A549 (cell line): ENCODE results near the gene KCNQ1. TPM values are rescaled to one million over a fixed set of nuclear protein-coding genes. Genes with fewer than 3 reads are reported as not detected.

Experiments used
- ATAC-seq, 2 experiments: fragments of 200-7000 bp in 1 of 2; fragments of >200 bp in 1 of 2; cut with Nextera tagmentation in 1 of 2; cut with Tn5 transposase in 1 of 2; 3 replicates each; pipeline versions ENCODE4 v1.8.0 to v1.9.1; 2018 to 2020; ENCODE audit warnings: mild to moderate bottlenecking in 1 of 2, moderate library complexity in 1 of 2
- CTCF ChIA-PET: fragments of 300-600 bp; sonication (Branson Sonifier 250); formaldehyde crosslinking; extraction: SDS; loops from one replicate; lab custom pipeline; 2021; ENCODE audit warnings: antibody characterized with exemption, inconsistent platforms; lab: Yijun Ruan, JAX
- POLR2A ChIA-PET: fragments of 350-600 bp; formaldehyde crosslinking; extraction: SDS; loops from one replicate; lab custom pipeline; 2021; ENCODE audit warnings: antibody characterized with exemption, inconsistent platforms; lab: Yijun Ruan, JAX
- DNase-seq, 2 experiments: peaks; one replicate each; pipeline versions ENCODE4 v3.0.0 to v3.0.0-alpha.2; 2011 to 2016; ENCODE audit warnings: low read depth in 1 of 2, low spot score in 1 of 2
- FAIRE-seq: peaks from 2 replicates; lab custom pipeline; 2011; peaks lifted over from hg19 to GRCh38; lab: Jason Lieb, UNC
- H3K27ac ChIP-seq, 2 experiments: fragments of >200 bp; sonication (Bioruptor Twin); formaldehyde crosslinking; 3 replicates each; pipeline ENCODE4 v1.5.1; 2016 to 2017
- H3K4me1 ChIP-seq: fragments of >200 bp; sonication (Bioruptor Twin); formaldehyde crosslinking; 3 replicates; pipeline ENCODE4 v1.6.1; 2016
- H3K4me2 ChIP-seq: fragments of >200 bp; sonication (Bioruptor Twin); formaldehyde crosslinking; 3 replicates; pipeline ENCODE4 v1.6.1; 2016
- H3K4me3 ChIP-seq: fragments of >200 bp; sonication (Bioruptor Twin); formaldehyde crosslinking; 3 replicates; pipeline ENCODE4 v1.5.1; 2016
- H3K9me3 ChIP-seq: fragments of >200 bp; sonication (Bioruptor Twin); formaldehyde crosslinking; 3 replicates; pipeline ENCODE4 v1.6.1; 2016
- CHD2 ChIP-seq: fragments of 150-350 bp; IDR thresholded peaks from 2 replicates; pipeline ENCODE4 v1.6.1; 2014; ENCODE audit warnings: low read length; ENCODE audit not compliant: partially characterized antibody
- E2F6 ChIP-seq: IDR thresholded peaks from 2 replicates; pipeline ENCODE4 v1.6.1; 2012; ENCODE audit warnings: low read depth, borderline replicate concordance
- EHMT2 ChIP-seq: fragments of 200-600 bp; sonication (generic); IDR thresholded peaks from 2 replicates; pipeline ENCODE4 v1.6.1; 2016; ENCODE audit warnings: antibody characterized with exemption, low read depth, mild to moderate bottlenecking, moderate library complexity
- ELK1 ChIP-seq: fragments of 150-350 bp; IDR thresholded peaks from 2 replicates; pipeline ENCODE4 v1.6.1; 2014; ENCODE audit warnings: low read depth, mild to moderate bottlenecking, low read length
- EP300 ChIP-seq, 2 experiments: fragments of >200 bp; sonication (Bioruptor Twin); formaldehyde crosslinking; IDR thresholded peaks; 2 replicates in 1 of 2; 3 replicates in 1 of 2; pipeline ENCODE4 v1.6.1; 2016 to 2017
- HDAC2 ChIP-seq: fragments of 200-600 bp; sonication (generic); IDR thresholded peaks from 2 replicates; pipeline ENCODE4 v1.6.1; 2016
- HES2 ChIP-seq: fragments of >200 bp; sonication (Bioruptor Twin); formaldehyde crosslinking; IDR thresholded peaks from 2 replicates; pipeline ENCODE4 v1.6.1; 2016
- HMGXB4 ChIP-seq: fragments of 250-450 bp; sonication (Bioruptor Pico); IDR thresholded peaks from 2 replicates; pipeline ENCODE4 v1.5.0; 2021; ENCODE audit warnings: mild to moderate bottlenecking, moderate library complexity, borderline replicate concordance
- MAFK ChIP-seq: fragments of 450-650 bp; IDR thresholded peaks from 2 replicates; pipeline ENCODE4 v1.6.1; 2014; ENCODE audit not compliant: partially characterized antibody
- MAZ ChIP-seq: fragments of 150-350 bp; IDR thresholded peaks from 2 replicates; pipeline ENCODE4 v1.6.1; 2014; ENCODE audit warnings: antibody characterized with exemption, low read depth, low read length, borderline replicate concordance
- MYC ChIP-seq: IDR thresholded peaks from 2 replicates; pipeline ENCODE4 v1.6.1; 2012; ENCODE audit warnings: mild to moderate bottlenecking, inconsistent platforms, low read length, improper control_type of control experiment, borderline replicate concordance
- PBX3 ChIP-seq: IDR thresholded peaks from 2 replicates; pipeline ENCODE4 v1.6.1; 2012
- PHF8 ChIP-seq: fragments of 200-600 bp; sonication (generic); IDR thresholded peaks from 2 replicates; pipeline ENCODE4 v1.6.1; 2016; ENCODE audit warnings: low read depth, mild to moderate bottlenecking, antibody characterized with exemption, moderate library complexity, borderline replicate concordance
- POLR2A ChIP-seq: IDR thresholded peaks from 2 replicates; pipeline ENCODE4 v1.6.1; 2012; ENCODE audit warnings: mild to moderate bottlenecking, low read length
- RCOR1 ChIP-seq: fragments of 150-350 bp; IDR thresholded peaks from 2 replicates; pipeline ENCODE4 v1.6.1; 2014; ENCODE audit warnings: antibody characterized with exemption, low read length, low read depth
- REST ChIP-seq: fragments of 200-600 bp; sonication (generic); IDR thresholded peaks from 2 replicates; pipeline ENCODE4 v1.6.1; 2016; ENCODE audit warnings: antibody characterized with exemption, mild to moderate bottlenecking, moderate library complexity
- RFX5 ChIP-seq: fragments of 450-650 bp; IDR thresholded peaks from 2 replicates; pipeline ENCODE4 v1.7.1; 2014; ENCODE audit warnings: antibody characterized with exemption, mild to moderate bottlenecking, moderate library complexity
- SMC3 ChIP-seq: fragments of >200 bp; sonication (Bioruptor Twin); formaldehyde crosslinking; IDR thresholded peaks from 3 replicates; pipeline ENCODE4 v1.6.1; 2018; ENCODE audit warnings: inconsistent platforms
- ZFP36 ChIP-seq: fragments of 450-650 bp; IDR thresholded peaks from 2 replicates; pipeline ENCODE4 v1.6.1; 2014; ENCODE audit warnings: borderline replicate concordance; ENCODE audit not compliant: partially characterized antibody
- ZNF302 ChIP-seq: fragments of 250-450 bp; sonication (Bioruptor Pico); IDR thresholded peaks from 2 replicates; pipeline ENCODE4 v1.9.0; 2021; ENCODE audit warnings: inconsistent platforms, mild to moderate bottlenecking, moderate library complexity
- ZSCAN20 ChIP-seq: fragments of 250-450 bp; sonication (Bioruptor Pico); IDR thresholded peaks from 2 replicates; pipeline ENCODE4 v1.8.0; 2022; ENCODE audit warnings: mild to moderate bottlenecking, moderate library complexity
- WGBS: methylation state at CpG from one replicate; pipeline ENCODE4 v1.1.6; 2017; ENCODE audit errors: missing lambda C conversion rate; 5-methylcytosine and 5-hydroxymethylcytosine counted together
- polyA plus RNA-seq, 4 experiments: library from polyadenylated mRNA; depleted of rRNA in 3 of 4; stranded (reverse); fragments of >200 nt; fragmentation: RNase III in 1 of 4; extraction: RNeasy Plus Mini Kit Qiagen cat#74134 plus additional on column Dnase treatment in 1 of 4; gene quantifications; 2 replicates in 3 of 4; 3 replicates in 1 of 4; pipeline ENCODE4 v1.2.3, GENCODE V29; 2011 to 2017

The KCNQ1 gene
- polyA plus RNA-seq, 2 of the 4 experiments (the other 2 are of a cell fraction): 0.14 to 0.17 TPM

GRCh38 chr11:2621894-2622293 is 177.1 kb downstream of the KCNQ1 start:
- FAIRE-seq (no peak), ATAC-seq (no peak)

GRCh38 chr11:2625183-2625582 is 180.4 kb downstream of the KCNQ1 start:
- ChIA-PET CTCF (no interaction called here), POLR2A (no interaction called here)
- Histone ChIP-seq H3K27ac (no peak overlapping the region), H3K4me3 (no peak overlapping the region), H3K4me1 (no peaks in the 10 kb centered on the region), H3K9me3 (peaks cover 74% of the 10 kb centered on the region), H3K4me2 (no peak overlapping the region)
- TF ChIP-seq ZSCAN20 (CRISPR knock-in tag): no peak
- no peak for TF ChIP-seq EHMT2
- no peak for DNase-seq
- WGBS: 33% methylated on average over 3 of the region's 3 CpGs
- FAIRE-seq: no peak
- no peak for ATAC-seq

More at GRCh38 chr11:2621894-2622293, 177.1 kb downstream of the KCNQ1 start:
- Histone ChIP-seq H3K4me1 (no peaks in the 10 kb centered on the region), H3K27ac (no peak overlapping the region), H3K9me3 (peaks cover 50% of the 10 kb centered on the region), H3K4me2 (no peak overlapping the region), H3K4me3 (no peak overlapping the region)
- WGBS: 2% methylated on average over 3 of the region's 3 CpGs
- no peak for TF ChIP-seq HMGXB4 (CRISPR knock-in tag)
- TF ChIP-seq ZNF302 (CRISPR knock-in tag): no peak
- TF ChIP-seq MAZ: no peak
- no peak for TF ChIP-seq EP300 (IDR thresholded peaks at IDR 0.05)
- no peak for TF ChIP-seq SMC3
- DNase-seq: no peak
- ChIA-PET CTCF (no interaction called here), POLR2A (no interaction called here)

- TF ChIP-seq PHF8 (no peak), ZFP36 (no peak), MYC (no peak), PBX3 (no peak), EHMT2 (no peak), RCOR1 (no peak), POLR2A (no peak), ELK1 (no peak), RFX5 (no peak), HES2 (no peak), HDAC2 (no peak), CHD2 (no peak), MAFK (no peak), REST (no peak), E2F6 (no peak)
- Histone ChIP-seq H3K27ac (no peak overlapping the region), H3K4me3 (no peak overlapping the region), H3K9me3 (peaks cover 82% of the 10 kb centered on the region), H3K4me2 (no peak overlapping the region), H3K4me1 (no peaks in the 10 kb centered on the region)
- ChIA-PET POLR2A (no interaction called here), CTCF (no interaction called here)
- ATAC-seq (no peak), DNase-seq (no peak), FAIRE-seq (no peak)
- 88% methylated on average over 1 of the region's 1 CpG for WGBS
These were observed 185.9 kb downstream of the KCNQ1 start for GRCh38 chr11:2630679-2631078.
